Liver (tissue), 9 donors: Measurements from ENCODE around the gene ADCY7. TPM values are rescaled to one million over a fixed set of nuclear protein-coding genes. Genes with fewer than 3 reads are reported as not detected.

Experiments
- DNase-seq: peaks from one replicate; pipeline ENCODE4 v3.0.0-alpha.2; 2017; ENCODE audit warnings: low spot score
- H3K27ac ChIP-seq, 2 donors: one replicate each; pipeline ENCODE4 v1.7.0; 2013; ENCODE audit warnings: inconsistent platforms in 2 of 2, low read length in 2 of 2, control low read depth in 1 of 2, low read depth in 1 of 2, mild to moderate bottlenecking in 1 of 2
- H3K27me3 ChIP-seq, 4 donors: one replicate each; pipeline versions ENCODE4 v1.6.1 to v1.7.0; 2013; ENCODE audit warnings: low read length in 3 of 4, inconsistent platforms in 1 of 4, mild to moderate bottlenecking in 1 of 4, moderate library complexity in 1 of 4; ENCODE audit not compliant: control insufficient read depth in 4 of 4, insufficient read depth in 4 of 4
- H3K36me3 ChIP-seq, 4 donors: one replicate each; pipeline versions ENCODE4 v1.6.1 to v1.7.0; 2013; ENCODE audit warnings: low read length in 3 of 4, mild to moderate bottlenecking in 3 of 4, low read depth in 1 of 4, moderate library complexity in 1 of 4; ENCODE audit not compliant: control insufficient read depth in 4 of 4, insufficient read depth in 3 of 4
- H3K4me1 ChIP-seq, 4 donors: one replicate each; pipeline versions ENCODE4 v1.6.1 to v1.7.0; 2013; ENCODE audit warnings: low read length in 3 of 4, mild to moderate bottlenecking in 3 of 4, moderate library complexity in 1 of 4; ENCODE audit not compliant: control insufficient read depth in 4 of 4, insufficient read depth in 4 of 4
- H3K4me3 ChIP-seq, 3 donors: one replicate each; pipeline versions ENCODE4 v1.6.1 to v1.7.0; 2013; ENCODE audit warnings: low read length in 3 of 3, control low read depth in 1 of 3, low read depth in 1 of 3, mild to moderate bottlenecking in 1 of 3
- H3K9ac ChIP-seq, 2 donors: one replicate each; pipeline ENCODE4 v1.7.0; 2013; ENCODE audit warnings: low read length in 2 of 2, mild to moderate bottlenecking in 2 of 2, moderate library complexity in 2 of 2, control low read depth in 1 of 2, low read depth in 1 of 2
- H3K9me3 ChIP-seq, 4 donors: one replicate each; pipeline versions ENCODE4 v1.6.1 to v1.7.0; 2013; ENCODE audit warnings: low read length in 3 of 4; ENCODE audit not compliant: control insufficient read depth in 4 of 4
- EGR1 ChIP-seq, 2 donors: IDR thresholded peaks; 2 replicates each; pipeline ENCODE4 v1.6.1; 2016 to 2018; ENCODE audit warnings: antibody characterized with exemption in 2 of 2, low read depth in 2 of 2
- FOXA1 ChIP-seq: IDR thresholded peaks from 2 replicates; pipeline ENCODE4 v1.6.1; 2016; ENCODE audit warnings: antibody characterized with exemption
- FOXA2 ChIP-seq: IDR thresholded peaks from 2 replicates; pipeline ENCODE4 v1.6.1; 2016; ENCODE audit warnings: antibody characterized with exemption
- GABPA ChIP-seq, 2 donors: IDR thresholded peaks in 1 of 2; conservative IDR thresholded peaks in 1 of 2; 2 replicates each; pipeline ENCODE4 v1.6.1; 2016; ENCODE audit warnings: antibody characterized with exemption in 2 of 2, mild to moderate bottlenecking in 1 of 2, moderate library complexity in 1 of 2
- HNF4A ChIP-seq, 2 donors: conservative IDR thresholded peaks; 2 replicates each; pipeline ENCODE4 v1.6.1; 2016; ENCODE audit warnings: antibody characterized with exemption in 2 of 2, mild to moderate bottlenecking in 2 of 2
- HNF4G ChIP-seq: IDR thresholded peaks from 2 replicates; pipeline ENCODE4 v1.6.1; 2016; ENCODE audit warnings: antibody characterized with exemption
- JUND ChIP-seq, 2 donors: IDR thresholded peaks; 2 replicates each; pipeline ENCODE4 v1.6.1; 2016; ENCODE audit warnings: antibody characterized with exemption in 2 of 2
- NR2F2 ChIP-seq: IDR thresholded peaks from 2 replicates; pipeline ENCODE4 v1.6.1; 2016; ENCODE audit warnings: antibody characterized with exemption
- RXRA ChIP-seq, 2 donors: IDR thresholded peaks; 2 replicates each; pipeline ENCODE4 v1.6.1; 2017 to 2018; ENCODE audit warnings: antibody characterized with exemption in 2 of 2, mild to moderate bottlenecking in 1 of 2
- SP1 ChIP-seq: IDR thresholded peaks from 2 replicates; pipeline ENCODE4 v1.6.1; 2018; ENCODE audit warnings: antibody characterized with exemption, mild to moderate bottlenecking
- TAF1 ChIP-seq: conservative IDR thresholded peaks from 2 replicates; pipeline ENCODE4 v1.6.1; 2016; ENCODE audit warnings: antibody characterized with exemption, mild to moderate bottlenecking
- YY1 ChIP-seq: IDR thresholded peaks from 2 replicates; pipeline ENCODE4 v1.6.1; 2016; ENCODE audit warnings: antibody characterized with exemption, mild to moderate bottlenecking
- WGBS: extraction: QIAGEN DNeasy Blood & Tissue Kit; methylation state at CpG from one replicate; pipeline ENCODE4 v1.1.7; 2013; 5-methylcytosine and 5-hydroxymethylcytosine counted together
- polyA plus RNA-seq, 2 donors: library from polyadenylated mRNA; stranded (reverse) in 1 of 2; unstranded in 1 of 2; fragments of 200-250 nt in 1 of 2; fragments of >200 nt in 1 of 2; fragmentation: Nextera tagmentation in 1 of 2; extraction: Ambion mirVana in 1 of 2; gene quantifications; one replicate each; pipeline versions ENCODE4 v1.2.1 to v1.2.3, GENCODE V29; 2013 to 2015
- total RNA-seq, 2 donors: library from RNA; depleted of rRNA; stranded (reverse); fragments of >200 nt; gene quantifications; one replicate each; pipeline ENCODE4 v1.2.3, GENCODE V29; 2014
- TF ChIP-seq, protein P1 (sequence below): IDR thresholded peaks from 2 replicates; pipeline ENCODE4 v1.6.1; 2016; ENCODE audit warnings: antibody characterized with exemption
- TF ChIP-seq, protein P2 (sequence below): IDR thresholded peaks from 2 replicates; pipeline ENCODE4 v1.6.1; 2016; ENCODE audit warnings: antibody characterized with exemption
- TF ChIP-seq, protein P3 (sequence below): fragments of 150-350 bp; IDR thresholded peaks from 2 replicates; pipeline ENCODE4 v1.5.1; 2017; ENCODE audit warnings: improper control_type of control experiment, low read depth, low read length; ENCODE audit not compliant: missing input control
- TF ChIP-seq, protein P4 (sequence below): IDR thresholded peaks from 2 replicates; pipeline ENCODE4 v1.6.1; 2016; ENCODE audit warnings: antibody characterized with exemption
- donor health status: healthy.
- donor health status: healthy.
- donor health status: healthy.
- donor health status: healthy.
- donor health status: healthy.

Gene ADCY7
- total and polyA plus RNA-seq, 4 donors: 1.8 to 43.9 (median 7.4) TPM

DNA sequence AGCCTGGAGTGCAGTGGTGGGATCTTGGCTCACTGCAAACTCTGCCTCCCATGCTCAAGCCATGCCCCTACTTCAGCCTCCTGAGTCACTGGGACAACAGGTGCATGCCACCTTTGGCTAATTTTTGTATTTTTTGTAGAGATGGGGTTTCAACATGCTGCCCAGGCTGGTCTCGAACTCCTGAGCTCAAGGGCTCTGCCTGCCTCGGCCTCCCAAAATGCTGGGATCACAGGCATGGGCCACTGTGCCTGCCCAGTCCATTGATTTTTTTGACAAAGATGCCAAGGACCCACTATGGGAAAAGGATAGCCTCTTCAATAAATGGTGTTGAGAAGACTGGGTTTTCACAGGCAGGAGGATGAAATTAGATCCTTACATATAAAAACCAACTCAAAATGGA is 10.8 kb upstream of the ADCY7 start:
- no peaks in the 10 kb centered on the region for H3K27me3 ChIP-seq
- TF ChIP-seq TAF1: no peak
- no peak for TF ChIP-seq NR2F2
- no peak overlapping the region for H3K27ac ChIP-seq
- H3K9me3 ChIP-seq: no peaks in the 10 kb centered on the region
- H3K4me3 ChIP-seq: no peak overlapping the region
- no peaks in the 10 kb centered on the region for H3K36me3 ChIP-seq
- H3K4me1 ChIP-seq: peaks cover 0 to 6% (median 2%) of the 10 kb centered on the region in 4 donors
- 87% methylated on average over 2 of the region's 2 CpGs for WGBS
- H3K9ac ChIP-seq: no peak overlapping the region
- no peak for DNase-seq

DNA sequence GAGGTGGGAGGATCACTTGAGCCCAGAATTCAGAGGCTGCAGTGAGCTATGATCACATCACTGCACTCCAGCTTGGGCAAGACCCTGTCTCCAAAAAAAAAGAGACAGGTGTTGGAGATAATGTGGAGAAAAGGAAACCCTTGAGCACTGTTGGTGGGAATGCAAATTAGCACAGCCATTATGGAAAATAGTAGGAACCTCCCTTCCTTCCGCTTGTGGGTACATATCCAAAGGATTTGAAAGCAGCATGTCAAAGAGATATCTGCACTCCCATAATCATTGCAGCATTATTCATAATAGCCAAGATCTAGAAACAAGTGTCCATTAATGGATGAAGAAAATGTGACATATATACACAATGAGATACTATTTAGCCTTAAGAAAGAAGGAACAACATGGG is 9.7 kb upstream of the ADCY7 start:
- Histone ChIP-seq H3K9me3 (no peaks in the 10 kb centered on the region), H3K27me3 (no peaks in the 10 kb centered on the region), H3K36me3 (no peaks in the 10 kb centered on the region), H3K4me3 (no peak overlapping the region), H3K27ac (no peak overlapping the region), H3K4me1 (peaks cover 0 to 14% (median 6%) of the 10 kb centered on the region in 4 donors), H3K9ac (no peak overlapping the region)
- WGBS: 91% methylated on average over 1 of the region's 1 CpG
- DNase-seq: no peak
- TF ChIP-seq, protein P1, sequence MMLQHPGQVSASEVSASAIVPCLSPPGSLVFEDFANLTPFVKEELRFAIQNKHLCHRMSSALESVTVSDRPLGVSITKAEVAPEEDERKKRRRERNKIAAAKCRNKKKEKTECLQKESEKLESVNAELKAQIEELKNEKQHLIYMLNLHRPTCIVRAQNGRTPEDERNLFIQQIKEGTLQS: no peak
- TF ChIP-seq GABPA (IDR thresholded peaks at IDR 0.05 in 1 of 2, conservative IDR thresholded peaks at IDR 0.05 in 1 of 2) (no peak), HNF4G (no peak), FOXA1 (no peak), HNF4A (conservative IDR thresholded peaks at IDR 0.05) (no peak), RXRA (IDR thresholded peaks at IDR 0.05) (no peak), JUND (IDR thresholded peaks at IDR 0.05) (no peak), FOXA2 (no peak), SP1 (no peak), TAF1 (no peak), YY1 (no peak), NR2F2 (no peak)
- TF ChIP-seq, protein P2, sequence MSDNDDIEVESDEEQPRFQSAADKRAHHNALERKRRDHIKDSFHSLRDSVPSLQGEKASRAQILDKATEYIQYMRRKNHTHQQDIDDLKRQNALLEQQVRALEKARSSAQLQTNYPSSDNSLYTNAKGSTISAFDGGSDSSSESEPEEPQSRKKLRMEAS: no peak
- TF ChIP-seq, protein P3, sequence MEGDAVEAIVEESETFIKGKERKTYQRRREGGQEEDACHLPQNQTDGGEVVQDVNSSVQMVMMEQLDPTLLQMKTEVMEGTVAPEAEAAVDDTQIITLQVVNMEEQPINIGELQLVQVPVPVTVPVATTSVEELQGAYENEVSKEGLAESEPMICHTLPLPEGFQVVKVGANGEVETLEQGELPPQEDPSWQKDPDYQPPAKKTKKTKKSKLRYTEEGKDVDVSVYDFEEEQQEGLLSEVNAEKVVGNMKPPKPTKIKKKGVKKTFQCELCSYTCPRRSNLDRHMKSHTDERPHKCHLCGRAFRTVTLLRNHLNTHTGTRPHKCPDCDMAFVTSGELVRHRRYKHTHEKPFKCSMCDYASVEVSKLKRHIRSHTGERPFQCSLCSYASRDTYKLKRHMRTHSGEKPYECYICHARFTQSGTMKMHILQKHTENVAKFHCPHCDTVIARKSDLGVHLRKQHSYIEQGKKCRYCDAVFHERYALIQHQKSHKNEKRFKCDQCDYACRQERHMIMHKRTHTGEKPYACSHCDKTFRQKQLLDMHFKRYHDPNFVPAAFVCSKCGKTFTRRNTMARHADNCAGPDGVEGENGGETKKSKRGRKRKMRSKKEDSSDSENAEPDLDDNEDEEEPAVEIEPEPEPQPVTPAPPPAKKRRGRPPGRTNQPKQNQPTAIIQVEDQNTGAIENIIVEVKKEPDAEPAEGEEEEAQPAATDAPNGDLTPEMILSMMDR: no peak

DNA sequence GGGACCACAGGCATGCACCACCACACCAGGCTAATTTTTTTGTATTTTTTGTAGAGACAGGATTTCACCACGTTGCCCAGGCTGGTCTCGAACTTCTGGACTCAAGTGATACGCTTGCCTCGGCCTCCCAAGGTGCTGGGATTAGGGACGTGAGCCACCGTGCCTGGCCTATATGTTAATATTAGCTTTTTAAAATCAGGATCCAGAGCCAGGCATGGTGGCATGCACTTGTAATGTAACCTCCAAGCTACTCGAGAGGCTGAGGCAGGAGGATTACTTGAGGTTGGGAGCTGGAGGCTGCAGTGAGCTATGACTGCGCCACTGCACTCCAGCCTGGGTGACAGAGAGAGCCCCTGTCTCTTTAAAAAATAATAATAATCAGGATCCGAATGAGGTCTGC is 8.5 kb upstream of the ADCY7 start:
- Histone ChIP-seq H3K36me3 (no peaks in the 10 kb centered on the region), H3K9me3 (no peaks in the 10 kb centered on the region), H3K27me3 (no peaks in the 10 kb centered on the region), H3K4me1 (peaks cover 0 to 19% (median 10%) of the 10 kb centered on the region in 4 donors), H3K4me3 (no peak overlapping the region), H3K27ac (no peak overlapping the region), H3K9ac (no peak overlapping the region)
- WGBS: 91% methylated on average over 9 of the region's 9 CpGs
- TF ChIP-seq FOXA1 (no peak), EGR1 (IDR thresholded peaks at IDR 0.05; ENCODE audit: low read depth in 2 of 2) (no peak), HNF4G (no peak), NR2F2 (no peak), YY1 (no peak), GABPA (IDR thresholded peaks at IDR 0.05 in 1 of 2, conservative IDR thresholded peaks at IDR 0.05 in 1 of 2) (no peak), HNF4A (conservative IDR thresholded peaks at IDR 0.05) (no peak), JUND (IDR thresholded peaks at IDR 0.05) (no peak), FOXA2 (no peak), SP1 (no peak)
- TF ChIP-seq, protein P1: no peak
- TF ChIP-seq, protein P3: no peak
- TF ChIP-seq, protein P4, sequence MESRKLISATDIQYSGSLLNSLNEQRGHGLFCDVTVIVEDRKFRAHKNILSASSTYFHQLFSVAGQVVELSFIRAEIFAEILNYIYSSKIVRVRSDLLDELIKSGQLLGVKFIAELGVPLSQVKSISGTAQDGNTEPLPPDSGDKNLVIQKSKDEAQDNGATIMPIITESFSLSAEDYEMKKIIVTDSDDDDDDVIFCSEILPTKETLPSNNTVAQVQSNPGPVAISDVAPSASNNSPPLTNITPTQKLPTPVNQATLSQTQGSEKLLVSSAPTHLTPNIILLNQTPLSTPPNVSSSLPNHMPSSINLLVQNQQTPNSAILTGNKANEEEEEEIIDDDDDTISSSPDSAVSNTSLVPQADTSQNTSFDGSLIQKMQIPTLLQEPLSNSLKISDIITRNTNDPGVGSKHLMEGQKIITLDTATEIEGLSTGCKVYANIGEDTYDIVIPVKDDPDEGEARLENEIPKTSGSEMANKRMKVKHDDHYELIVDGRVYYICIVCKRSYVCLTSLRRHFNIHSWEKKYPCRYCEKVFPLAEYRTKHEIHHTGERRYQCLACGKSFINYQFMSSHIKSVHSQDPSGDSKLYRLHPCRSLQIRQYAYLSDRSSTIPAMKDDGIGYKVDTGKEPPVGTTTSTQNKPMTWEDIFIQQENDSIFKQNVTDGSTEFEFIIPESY: no peak
- DNase-seq: no peak
